NCI-H82 (cell line): Measurements from ENCODE around the gene BRAT1.

Experiments
- DNase-seq: peaks from one replicate; lab custom pipeline; 2025; lab: John Stamatoyannopoulos, UW

Gene BRAT1

GRCh38 chr7:2510130-2510776 lies 45.1 kb downstream of the BRAT1 start:
- no peak for DNase-seq

GRCh38 chr7:2509298-2509906 lies 45.9 kb downstream of the BRAT1 start:
- DNase-seq = no peak

- peak; percentile 32 for DNase-seq
Observed at GRCh38 chr7:2508327-2509215, 46.8 kb downstream of the BRAT1 start.

- no peak for DNase-seq
Observed at GRCh38 chr7:2507917-2508306, 47.4 kb downstream of the BRAT1 start.

GRCh38 chr7:2507208-2507916 lies 48.0 kb downstream of the BRAT1 start:
- no peak for DNase-seq

- DNase-seq = no peak
Observed at GRCh38 chr7:2505401-2505800, 49.9 kb downstream of the BRAT1 start.

GRCh38 chr7:2504889-2505375 lies 50.4 kb downstream of the BRAT1 start:
- no peak for DNase-seq

- DNase-seq = no peak
Observed at GRCh38 chr7:2504128-2504888, 51.0 kb downstream of the BRAT1 start.

- DNase-seq = no peak
Observed at GRCh38 chr7:2503056-2503941, 52.0 kb downstream of the BRAT1 start.

GRCh38 chr7:2502647-2502966 lies 52.7 kb downstream of the BRAT1 start:
- no peak for DNase-seq

GRCh38 chr7:2501947-2502646 lies 53.2 kb downstream of the BRAT1 start:
- no peak for DNase-seq

- DNase-seq = no peak
Observed at GRCh38 chr7:2500701-2501100, 54.6 kb downstream of the BRAT1 start.

- DNase-seq = peak; percentile 55
Observed at GRCh38 chr7:2499719-2500430, 55.4 kb downstream of the BRAT1 start.

- no peak for DNase-seq
Observed at GRCh38 chr7:2499181-2499580, 56.1 kb downstream of the BRAT1 start.

GRCh38 chr7:2498708-2499107 lies 56.6 kb downstream of the BRAT1 start:
- DNase-seq = peak; percentile 85

- peak; percentile 77 for DNase-seq
Observed at GRCh38 chr7:2497500-2498336, 57.6 kb downstream of the BRAT1 start.

GRCh38 chr7:2497065-2497464 lies 58.3 kb downstream of the BRAT1 start:
- DNase-seq = no peak

GRCh38 chr7:2496375-2496774 lies 58.9 kb downstream of the BRAT1 start:
- no peak for DNase-seq
